Mucosa of descending colon (tissue), 3 donors: Measurements from ENCODE around the gene ZNF385A. TPM values are rescaled to one million over a fixed set of nuclear protein-coding genes. Genes with fewer than 3 reads are reported as not detected.

Experiments
- ATAC-seq: fragments of 200-7000 bp; cut with Tn5 transposase; one replicate; pipeline ENCODE4 v1.9.1; 2020; ENCODE audit warnings: mild to moderate bottlenecking, moderate library complexity
- DNase-seq, 3 donors: peaks; one replicate each; pipeline ENCODE4 v3.0.0-alpha.2; 2020
- H3K36me3 ChIP-seq: fragments of 200-600 bp; one replicate; pipeline ENCODE4 v1.8.0; 2021; ENCODE audit warnings: low read depth, mild to moderate bottlenecking
- H3K4me1 ChIP-seq: fragments of 200-600 bp; one replicate; pipeline ENCODE4 v1.8.0; 2021; ENCODE audit warnings: low read depth, mild to moderate bottlenecking
- H3K4me3 ChIP-seq: fragments of 200-600 bp; one replicate; pipeline ENCODE4 v1.8.0; 2021; ENCODE audit warnings: mild to moderate bottlenecking
- H3K9me3 ChIP-seq: fragments of 200-600 bp; one replicate; pipeline ENCODE4 v1.8.0; 2021; ENCODE audit warnings: mild to moderate bottlenecking
- CTCF ChIP-seq: fragments of 200-600 bp; IDR thresholded peaks from one replicate; pipeline ENCODE4 v1.8.0; 2022; ENCODE audit warnings: antibody characterized with exemption, mild to moderate bottlenecking
- intact Hi-C, 2 donors: fragments of 100-400 bp; cut with DNase I in 1 of 2; cut with micrococcal nuclease in 1 of 2; formaldehyde crosslinking; loops; one replicate each; pipeline versions ENCODE4 v1.11.0 to v1.11.1; 2022; cut with DNase I, micrococcal nuclease
- total RNA-seq, 3 donors: library from RNA; stranded (reverse); fragmentation: NEBNext Ultra II Directional in 2 of 3; extraction: Animal tissue kit (Norgen Biotek cat#: 25700) in 2 of 3; gene quantifications; one replicate each; pipeline versions ENCODE4 v1.2.1 to v1.2.4, GENCODE V29; 2021 to 2023
- donor health status: DM: no; HTN: no; CAD: no; lungs with moderate emphysema.
- donor health status: DM: no; HTN: no; CAD: no.
- donor health status: DM: no; HTN: yes; CAD: no.

ZNF385A gene
- total RNA-seq, 3 donors from 2014 or later, result 3.5 to 15.0 (median 10.4) TPM

GRCh38 chr12:54423816-54424150, 39.2 kb upstream of the ZNF385A start:
- DNase-seq, result no peak
- H3K9me3 ChIP-seq, result no peaks in the 10 kb centered on the region
- H3K36me3 ChIP-seq, result no peaks in the 10 kb centered on the region
- no peak overlapping the region for H3K4me3 ChIP-seq
- H3K4me1 ChIP-seq, result no peaks in the 10 kb centered on the region
- intact Hi-C loops, result no loop called here
- no peak for TF ChIP-seq CTCF
- no peak for ATAC-seq

GRCh38 chr12:54421879-54422250, 37.3 kb upstream of the ZNF385A start:
- ATAC-seq, result no peak
- intact Hi-C loops, result no loop called here
- H3K4me3 ChIP-seq, result no peak overlapping the region

DNA sequence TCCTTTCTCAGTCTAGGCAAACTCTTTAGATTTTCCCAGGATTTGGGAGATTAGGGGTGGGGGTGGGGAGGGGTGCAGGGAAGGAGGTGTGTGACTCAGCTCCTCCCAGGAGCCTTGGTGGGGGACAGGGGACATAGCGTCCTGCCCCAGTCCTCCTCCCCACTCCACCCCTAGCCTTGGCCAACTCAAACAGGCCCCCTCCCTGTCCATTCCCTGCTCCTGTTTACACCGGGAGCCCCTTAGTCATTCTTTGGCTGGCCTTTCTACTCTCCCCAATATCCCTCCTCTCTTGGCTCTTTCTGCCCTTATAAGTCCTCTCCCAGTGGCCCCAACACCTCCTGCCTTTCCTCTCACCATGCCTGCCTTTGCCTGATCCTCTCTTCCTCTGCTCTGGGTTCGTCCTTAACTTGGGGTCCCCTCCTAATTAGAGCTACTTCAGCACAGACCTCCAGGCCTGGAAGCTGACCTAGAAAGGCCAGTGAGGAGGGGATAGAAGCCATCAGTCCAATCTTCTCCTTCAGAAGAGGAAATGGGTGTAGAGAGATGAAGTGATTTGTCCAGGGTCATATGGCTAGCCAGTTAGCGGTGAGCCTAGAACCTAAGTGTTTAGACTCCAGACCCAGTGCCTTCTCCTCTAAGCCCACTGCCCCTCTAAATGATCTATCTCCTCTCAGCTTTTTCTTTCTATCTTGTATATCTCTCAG, 36.8 kb upstream of the ZNF385A start:
- Histone ChIP-seq H3K4me1 (no peaks in the 10 kb centered on the region), H3K4me3 (no peak overlapping the region), H3K9me3 (no peaks in the 10 kb centered on the region), H3K36me3 (no peaks in the 10 kb centered on the region)
- DNase-seq (no peak), ATAC-seq (peak; percentile 42)
- TF ChIP-seq CTCF, result no peak
- intact Hi-C loops, result no loop called here

More at GRCh38 chr12:54421879-54422250, 37.3 kb upstream of the ZNF385A start:
- no peak for TF ChIP-seq CTCF
- Histone ChIP-seq H3K36me3 (no peaks in the 10 kb centered on the region), H3K9me3 (no peaks in the 10 kb centered on the region), H3K4me1 (no peaks in the 10 kb centered on the region)
- DNase-seq, result no peak

- Histone ChIP-seq H3K9me3 (no peaks in the 10 kb centered on the region), H3K4me3 (no peak overlapping the region), H3K4me1 (no peaks in the 10 kb centered on the region), H3K36me3 (no peaks in the 10 kb centered on the region)
- no peak for TF ChIP-seq CTCF
- ATAC-seq (no peak), DNase-seq (no peak)
- intact Hi-C loops, result no loop called here
Measured at GRCh38 chr12:54420766-54421144, 36.2 kb upstream of the ZNF385A start.

- no peaks in the 10 kb centered on the region for H3K4me1 ChIP-seq
- ATAC-seq, result peak; percentile 61
- intact Hi-C loops, result no loop called here
Measured at GRCh38 chr12:54419088-54419887, 34.8 kb upstream of the ZNF385A start, which contains the start of gene ITGA5. Gene ITGA5 (minus strand): TSS chr12:54419266. CDS start chr12:54419198, 68 bp downstream.

More at GRCh38 chr12:54419088-54419887, 34.8 kb upstream of the ZNF385A start, which contains the start of gene ITGA5:
- Histone ChIP-seq H3K9me3 (no peaks in the 10 kb centered on the region), H3K36me3 (no peaks in the 10 kb centered on the region), H3K4me3 (peak within 1 kb of the TSS; percentile 61)
- peak; percentile 57 to 82 (median 69) for DNase-seq
- no peak for TF ChIP-seq CTCF
